HepG2 (cell line): Measurements from ENCODE around the gene PARP15. TPM values are rescaled to one million over a fixed set of nuclear protein-coding genes. Genes with fewer than 3 reads are reported as not detected.

ENCODE experiments used
- CHD4 ChIP-seq: fragments of 200-600 bp; sonication (generic); IDR thresholded peaks from 2 replicates; pipeline ENCODE4 v1.7.0; 2017; ENCODE audit warnings: mild to moderate bottlenecking, low read length, borderline replicate concordance
- CREB1 ChIP-seq, 2 experiments: fragments of 450-650 bp in 1 of 2; IDR thresholded peaks; 2 replicates each; pipeline ENCODE4 v1.6.1; 2016 to 2017; ENCODE audit warnings: control low read depth in 1 of 2, mild to moderate bottlenecking in 1 of 2, missing compliant biosample characterization in 1 of 2, missing genetic modification characterization in 1 of 2
- GLMP ChIP-seq: sonication (generic); formaldehyde crosslinking; IDR thresholded peaks from 2 replicates; pipeline ENCODE4 v1.9.0; 2021; ENCODE audit warnings: missing genetic modification reagents, mild to moderate bottlenecking, borderline replicate concordance
- GZF1 ChIP-seq: sonication (generic); formaldehyde crosslinking; IDR thresholded peaks from 2 replicates; pipeline ENCODE4 v1.5.1; 2020; ENCODE audit warnings: mild to moderate bottlenecking, missing genetic modification reagents
- HOXA5 ChIP-seq: sonication (generic); formaldehyde crosslinking; IDR thresholded peaks from 2 replicates; pipeline ENCODE4 v1.4.0; 2020; ENCODE audit warnings: missing genetic modification reagents
- KMT2B ChIP-seq: IDR thresholded peaks from 2 replicates; pipeline ENCODE4 v1.6.1; 2016; ENCODE audit warnings: missing genetic modification reagents, missing compliant biosample characterization
- MATR3 ChIP-seq: sonication (generic); formaldehyde crosslinking; IDR thresholded peaks from 2 replicates; pipeline ENCODE4 v1.4.0; 2020; ENCODE audit warnings: missing genetic modification reagents
- MTF1 ChIP-seq: sonication (generic); formaldehyde crosslinking; IDR thresholded peaks from 2 replicates; pipeline ENCODE4 v1.5.0; 2020; ENCODE audit warnings: missing genetic modification reagents
- RFX5 ChIP-seq: IDR thresholded peaks from 2 replicates; pipeline ENCODE4 v1.6.1; 2011; ENCODE audit warnings: low read depth, low read length, improper control_type of control experiment
- TMF1 ChIP-seq: sonication (generic); formaldehyde crosslinking; IDR thresholded peaks from 2 replicates; pipeline ENCODE4 v1.8.1; 2022; ENCODE audit warnings: low read depth, missing genetic modification reagents
- ZNF232 ChIP-seq: sonication (generic); formaldehyde crosslinking; IDR thresholded peaks from 2 replicates; pipeline ENCODE4 v1.4.0; 2020; ENCODE audit warnings: missing genetic modification reagents, borderline replicate concordance
- ZNF280B ChIP-seq: sonication (generic); formaldehyde crosslinking; IDR thresholded peaks from 2 replicates; pipeline ENCODE4 v1.5.0; 2020; ENCODE audit warnings: missing genetic modification reagents, mild to moderate bottlenecking, borderline replicate concordance
- ZNF383 ChIP-seq: sonication (generic); formaldehyde crosslinking; IDR thresholded peaks from 2 replicates; pipeline ENCODE4 v1.4.0; 2020; ENCODE audit warnings: missing genetic modification reagents, mild to moderate bottlenecking, borderline replicate concordance
- ZNF44 ChIP-seq: sonication (generic); formaldehyde crosslinking; IDR thresholded peaks from 2 replicates; pipeline ENCODE4 v1.5.1; 2020; ENCODE audit warnings: mild to moderate bottlenecking, missing genetic modification reagents
- ZNF546 ChIP-seq: sonication (generic); formaldehyde crosslinking; conservative IDR thresholded peaks from 2 replicates; pipeline ENCODE4 v1.8.1; 2023; ENCODE audit warnings: mild to moderate bottlenecking, missing genetic modification reagents
- ZNF564 ChIP-seq: sonication (generic); formaldehyde crosslinking; IDR thresholded peaks from 2 replicates; pipeline ENCODE4 v1.8.1; 2023; ENCODE audit warnings: mild to moderate bottlenecking, missing genetic modification reagents
- ZNF572 ChIP-seq: sonication (generic); formaldehyde crosslinking; IDR thresholded peaks from 2 replicates; pipeline ENCODE4 v1.5.1; 2020; ENCODE audit warnings: mild to moderate bottlenecking, missing genetic modification reagents
- ZNF614 ChIP-seq: IDR thresholded peaks from 2 replicates; pipeline ENCODE4 v1.6.1; 2018; ENCODE audit warnings: missing biosample characterization, missing genetic modification reagents, inconsistent platforms, borderline replicate concordance
- ZNF7 ChIP-seq: IDR thresholded peaks from 2 replicates; pipeline ENCODE4 v1.6.1; 2016; ENCODE audit warnings: missing biosample characterization, missing genetic modification reagents
- ZNF841 ChIP-seq: sonication (generic); formaldehyde crosslinking; IDR thresholded peaks from 2 replicates; pipeline ENCODE4 v1.8.1; 2023; ENCODE audit warnings: missing genetic modification reagents, borderline replicate concordance
- ZNF883 ChIP-seq: sonication (generic); formaldehyde crosslinking; IDR thresholded peaks from 2 replicates; pipeline ENCODE4 v1.5.1; 2020; ENCODE audit warnings: mild to moderate bottlenecking, missing genetic modification reagents; ENCODE audit errors: not compliant biosample characterization
- ZSCAN20 ChIP-seq: sonication (generic); formaldehyde crosslinking; IDR thresholded peaks from 2 replicates; pipeline ENCODE4 v1.4.0; 2020; ENCODE audit warnings: missing genetic modification reagents, mild to moderate bottlenecking, borderline replicate concordance
- polyA plus RNA-seq, 8 experiments: library from polyadenylated mRNA; depleted of rRNA in 3 of 8; stranded (reverse) in 7 of 8; unstranded in 1 of 8; fragments of >200 nt; fragmentation: Illumina TruSeq in 4 of 8; extraction: Trizol in 4 of 8; gene quantifications; 2 replicates each; pipeline versions ENCODE4 v1.2.1 to v1.2.3, GENCODE V29; 2011 to 2016; ENCODE audit warnings: low read depth in 4 of 8, missing spikeins in 1 of 8, mixed read lengths in 1 of 8; ENCODE audit not compliant: insufficient read depth in 1 of 8
- total RNA-seq, 5 experiments: library from RNA; depleted of rRNA; stranded (reverse); fragments of >200 nt; fragmentation: Illumina TruSeq; extraction: Trizol; gene quantifications; 2 replicates each; pipeline ENCODE4 v1.2.3, GENCODE V29; 2016; ENCODE audit warnings: low read depth in 1 of 5
- TF ChIP-seq, protein P1 (sequence below): sonication (generic); formaldehyde crosslinking; IDR thresholded peaks from 2 replicates; pipeline ENCODE4 v1.8.0; 2022; ENCODE audit warnings: mild to moderate bottlenecking, missing genetic modification reagents, borderline replicate concordance
- TF ChIP-seq, protein P2 (sequence below): sonication (generic); formaldehyde crosslinking; IDR thresholded peaks from 2 replicates; pipeline ENCODE4 v1.4.0; 2020; ENCODE audit warnings: mild to moderate bottlenecking, low read depth, missing genetic modification reagents

The PARP15 gene
- total and polyA plus RNA-seq, 2 of the 13 experiments (the other 11 are each of a cell fraction or from before 2014, with no cell fraction given), result 0.02 TPM; not detected in 1

DNA sequence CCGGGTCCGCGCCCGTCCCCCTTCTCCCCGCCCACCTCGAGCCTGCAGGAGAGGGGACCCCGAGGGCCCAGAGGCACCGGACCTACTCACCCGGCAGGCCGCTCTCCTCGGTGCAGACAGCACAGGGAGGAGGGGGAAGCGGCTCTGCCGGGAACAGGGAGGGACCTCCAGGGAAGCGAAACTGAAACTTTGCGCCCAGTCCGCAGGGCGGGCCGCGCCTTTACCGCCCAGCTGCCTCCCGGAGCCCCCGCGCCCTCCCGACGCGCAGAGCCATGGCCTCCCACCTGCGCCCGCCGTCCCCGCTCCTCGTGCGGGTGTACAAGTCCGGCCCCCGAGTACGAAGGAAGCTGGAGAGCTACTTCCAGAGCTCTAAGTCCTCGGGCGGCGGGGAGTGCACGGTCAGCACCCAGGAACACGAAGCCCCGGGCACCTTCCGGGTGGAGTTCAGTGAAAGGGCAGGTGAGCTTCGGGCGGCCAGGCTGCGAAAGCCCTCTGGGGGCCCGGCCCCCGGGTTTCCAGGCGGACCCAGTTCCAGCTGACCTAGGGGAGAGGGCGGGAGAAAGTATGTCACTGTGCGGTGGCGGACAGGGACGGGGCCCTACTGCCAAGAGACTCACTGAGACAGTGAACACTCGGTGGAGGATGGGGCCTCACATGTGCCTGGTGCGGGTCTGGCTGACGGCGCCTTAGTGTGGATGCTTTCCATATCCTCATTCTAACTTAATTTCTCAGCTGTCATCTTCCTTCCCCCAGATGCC lies 13.1 kb upstream of the PARP15 start, which contains the start of the genes DTX3L and PARP9 (continued):
- TF ChIP-seq ZNF232 (CRISPR knock-in tag) (no peak; the same call in 1 of the 2 replicates), MATR3 (CRISPR knock-in tag) (no peak), ZNF546 (CRISPR knock-in tag) (0 out of 2 replicates have a peak, but pooled peaks have one; percentile 51), ZNF841 (CRISPR knock-in tag) (no peak), ZNF883 (CRISPR knock-in tag) (peak; percentile 71), GLMP (CRISPR knock-in tag) (no peak), ZNF7 (CRISPR knock-in tag) (no peak), HOXA5 (peak; percentile 81), RFX5 (no peak), CREB1 (IDR thresholded peaks at IDR 0.05) (no peak), CREB1 (CRISPR knock-in tag; IDR thresholded peaks at IDR 0.05) (no peak), MTF1 (CRISPR knock-in tag) (peak; percentile 78; the same call in 1 of the 2 replicates), ZNF572 (CRISPR knock-in tag) (0 out of 2 replicates have a peak, but pooled peaks have one; percentile 29), ZNF383 (CRISPR knock-in tag) (peak; percentile 72; the same call in 1 of the 2 replicates), CHD4 (no peak), ZSCAN20 (CRISPR knock-in tag) (peak; percentile 67; the same call in 1 of the 2 replicates), TMF1 (CRISPR knock-in tag) (0 out of 2 replicates have a peak, but pooled peaks have one; percentile 50), ZNF280B (CRISPR knock-in tag) (peak; percentile 95), ZNF44 (CRISPR knock-in tag) (peak; percentile 82), KMT2B (peak; percentile 97), GZF1 (CRISPR knock-in tag) (0 out of 2 replicates have a peak, but pooled peaks have one; percentile 52), ZNF564 (CRISPR knock-in tag) (no peak; the same call in 1 of the 2 replicates), ZNF614 (CRISPR knock-in tag) (0 out of 2 replicates have a peak, but pooled peaks have one; percentile 26)
- TF ChIP-seq, protein P1, sequence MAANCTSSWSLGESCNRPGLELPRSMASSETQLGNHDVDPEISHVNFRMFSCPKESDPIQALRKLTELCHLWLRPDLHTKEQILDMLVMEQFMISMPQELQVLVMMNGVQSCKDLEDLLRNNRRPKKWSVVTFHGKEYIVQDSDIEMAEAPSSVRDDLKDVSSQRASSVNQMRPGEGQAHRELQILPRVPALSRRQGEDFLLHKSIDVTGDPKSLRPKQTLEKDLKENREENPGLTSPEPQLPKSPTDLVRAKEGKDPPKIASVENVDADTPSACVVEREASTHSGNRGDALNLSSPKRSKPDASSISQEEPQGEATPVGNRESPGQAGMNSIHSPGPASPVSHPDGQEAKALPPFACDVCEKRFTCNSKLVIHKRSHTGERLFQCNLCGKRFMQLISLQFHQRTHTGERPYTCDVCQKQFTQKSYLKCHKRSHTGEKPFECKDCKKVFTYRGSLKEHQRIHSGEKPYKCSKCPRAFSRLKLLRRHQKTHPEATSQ (CRISPR knock-in tag), result no peak; the same call in 1 of the 2 replicates
- TF ChIP-seq, protein P2, sequence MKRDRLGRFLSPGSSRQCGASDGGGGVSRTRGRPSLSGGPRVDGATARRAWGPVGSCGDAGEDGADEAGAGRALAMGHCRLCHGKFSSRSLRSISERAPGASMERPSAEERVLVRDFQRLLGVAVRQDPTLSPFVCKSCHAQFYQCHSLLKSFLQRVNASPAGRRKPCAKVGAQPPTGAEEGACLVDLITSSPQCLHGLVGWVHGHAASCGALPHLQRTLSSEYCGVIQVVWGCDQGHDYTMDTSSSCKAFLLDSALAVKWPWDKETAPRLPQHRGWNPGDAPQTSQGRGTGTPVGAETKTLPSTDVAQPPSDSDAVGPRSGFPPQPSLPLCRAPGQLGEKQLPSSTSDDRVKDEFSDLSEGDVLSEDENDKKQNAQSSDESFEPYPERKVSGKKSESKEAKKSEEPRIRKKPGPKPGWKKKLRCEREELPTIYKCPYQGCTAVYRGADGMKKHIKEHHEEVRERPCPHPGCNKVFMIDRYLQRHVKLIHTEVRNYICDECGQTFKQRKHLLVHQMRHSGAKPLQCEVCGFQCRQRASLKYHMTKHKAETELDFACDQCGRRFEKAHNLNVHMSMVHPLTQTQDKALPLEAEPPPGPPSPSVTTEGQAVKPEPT (CRISPR knock-in tag), result peak; percentile 84; the same call in 1 of the 2 replicates
